GM18498 (cell line): Measurements from ENCODE around the gene ZNF764.
"Not testable (repeated sequence)": the region's sequence is repeated elsewhere in the genome, so short reads cannot be mapped to it uniquely, and the experiment has no call there.

Experiments used
- ATAC-seq: cut with Tn5 transposase; IDR thresholded peaks from one replicate; pipeline ENCODE4 v1.9.1; 2021; ENCODE audit warnings: mild to moderate bottlenecking, moderate library complexity; ENCODE audit not compliant: unreplicated experiment

The ZNF764 gene

DNA sequence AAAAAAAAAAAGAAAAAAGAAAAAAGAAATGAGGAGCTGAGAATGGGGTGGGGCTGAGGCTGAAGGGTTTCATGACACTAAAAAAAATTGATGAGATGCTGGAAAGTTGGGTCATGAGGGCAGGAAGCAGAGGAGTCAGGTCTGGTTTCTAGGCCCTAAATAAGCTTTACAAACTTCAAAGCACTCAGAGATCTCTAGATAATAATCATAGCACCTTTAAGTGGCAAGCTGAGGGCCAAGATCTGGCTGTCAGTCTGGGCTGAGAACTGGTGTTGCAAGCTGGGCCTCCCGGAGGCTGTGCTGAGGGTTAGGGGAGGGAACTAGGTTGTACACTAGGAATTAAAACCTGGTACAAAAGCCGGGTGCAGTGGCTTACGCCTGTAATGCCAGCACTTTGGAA, 6.4 kb downstream of the ZNF764 start:
- ATAC-seq = no peak

DNA sequence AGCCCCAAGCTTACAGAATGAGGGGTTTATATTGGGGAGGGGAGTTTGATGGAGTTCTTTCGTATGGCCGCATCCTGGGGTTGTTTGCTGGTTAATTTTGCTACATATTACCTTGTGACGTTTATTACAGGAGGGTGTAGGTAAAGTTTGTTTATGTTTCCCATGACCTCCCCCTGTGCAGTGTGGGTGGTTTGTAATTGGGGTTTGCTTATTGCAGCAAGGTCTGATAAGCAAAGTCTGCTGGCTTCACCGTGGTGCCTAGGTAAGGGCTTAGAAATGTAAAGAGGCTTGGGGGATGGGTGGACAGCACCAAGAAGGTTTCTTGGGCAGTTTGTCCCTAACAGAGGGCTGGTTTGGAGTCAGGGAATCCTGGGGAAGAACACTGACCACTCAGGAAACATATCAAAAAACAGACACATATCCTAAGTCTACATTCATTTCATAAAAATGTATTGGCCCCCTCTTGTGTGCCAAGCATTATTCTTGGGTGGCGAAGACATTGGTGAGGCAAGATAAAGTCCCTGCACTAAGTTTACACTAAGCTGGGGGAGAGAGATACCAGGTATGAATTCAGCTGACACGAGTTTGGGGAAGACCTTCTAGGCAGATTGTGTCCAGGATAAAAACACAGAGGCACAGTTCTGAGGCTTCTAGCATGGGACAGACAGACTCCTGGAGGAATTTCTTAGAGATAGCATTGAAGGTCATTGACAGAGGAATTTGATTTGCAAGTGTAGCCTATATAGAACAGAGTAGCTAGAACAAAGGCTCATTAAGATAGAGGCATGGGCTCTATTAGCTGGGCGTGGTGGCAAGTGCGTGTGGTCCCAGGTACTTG, 9.5 kb downstream of the ZNF764 start:
- ATAC-seq = no peak

DNA sequence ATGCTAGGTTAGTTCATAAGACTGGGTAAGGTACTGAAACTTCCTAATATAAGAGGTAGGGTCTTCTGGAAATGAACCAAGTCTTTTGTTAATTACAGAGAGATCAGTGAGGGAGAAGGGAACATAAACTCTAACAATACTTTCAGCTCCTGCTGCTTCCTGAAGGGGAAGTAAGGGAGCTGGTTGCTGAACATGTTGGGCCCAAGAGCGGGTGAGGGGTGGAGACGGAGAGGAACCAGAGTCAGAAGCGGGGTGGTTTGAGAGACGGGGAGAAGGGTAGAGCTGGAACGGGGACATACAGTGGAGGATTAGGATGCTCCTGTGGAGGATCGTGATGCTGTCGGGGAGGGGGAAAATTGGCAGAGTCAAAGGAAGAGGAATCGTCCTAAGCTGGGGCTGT, 12.1 kb downstream of the ZNF764 start:
- ATAC-seq = no peak

DNA sequence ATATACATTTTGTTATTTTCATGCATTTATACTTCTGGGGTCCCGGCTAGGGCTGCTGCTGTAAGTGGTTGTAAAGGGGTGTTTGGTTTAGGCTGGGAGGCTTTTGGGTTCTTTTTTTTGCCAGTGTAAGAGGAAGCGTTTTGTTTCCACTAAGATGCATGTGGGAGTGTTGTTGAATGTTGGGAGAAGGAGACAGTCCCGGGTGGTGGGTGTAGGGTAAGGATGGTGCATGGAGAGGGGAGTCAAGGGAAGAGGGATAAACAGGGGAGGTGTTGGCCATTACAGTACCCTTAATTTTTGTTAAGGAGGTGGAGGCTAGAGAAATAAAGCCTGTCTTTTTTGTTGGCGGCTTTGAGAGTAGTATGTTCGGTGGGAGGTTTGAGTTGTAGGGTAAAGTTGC, 15.1 kb downstream of the ZNF764 start:
- ATAC-seq = no peak

DNA sequence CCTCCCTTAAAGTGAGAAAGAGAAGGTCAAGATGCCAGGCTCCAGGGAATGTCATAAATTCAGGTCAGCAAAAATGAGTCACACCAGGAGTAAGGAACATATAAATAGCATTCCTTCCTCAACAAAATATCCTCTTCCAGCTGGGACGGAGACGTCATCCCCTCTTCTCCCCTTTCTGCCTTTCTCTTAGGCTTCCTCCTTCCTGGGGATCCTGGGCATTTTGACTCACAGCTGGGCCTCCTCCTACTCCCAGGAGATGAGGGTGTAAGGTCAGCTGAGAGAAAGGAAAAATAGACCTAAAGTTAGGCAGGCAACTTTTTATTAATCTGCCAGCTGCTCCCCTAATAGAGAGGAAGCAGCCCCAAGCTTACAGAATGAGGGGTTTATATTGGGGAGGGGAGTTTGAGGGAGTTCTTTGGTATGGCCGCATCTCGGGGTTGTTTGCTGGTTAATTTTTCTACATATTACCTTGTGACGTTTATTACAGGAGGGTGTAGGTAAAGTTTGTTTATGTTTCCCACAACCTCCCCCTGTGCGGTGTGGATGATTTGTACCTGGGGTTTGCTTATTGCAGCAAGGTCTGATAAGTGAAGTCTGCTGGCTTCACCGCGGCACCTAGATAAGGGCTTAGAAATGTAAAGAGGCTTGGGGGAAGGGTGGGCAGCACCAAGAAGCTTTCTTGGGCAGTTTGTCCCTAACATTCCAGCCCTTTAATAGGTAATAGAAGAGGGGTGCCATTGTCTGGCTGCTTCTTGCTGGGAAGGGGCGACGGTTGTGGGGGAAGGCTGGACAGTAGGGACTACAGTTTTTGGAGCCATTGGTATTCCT, 16.5 kb downstream of the ZNF764 start:
- no peak for ATAC-seq

DNA sequence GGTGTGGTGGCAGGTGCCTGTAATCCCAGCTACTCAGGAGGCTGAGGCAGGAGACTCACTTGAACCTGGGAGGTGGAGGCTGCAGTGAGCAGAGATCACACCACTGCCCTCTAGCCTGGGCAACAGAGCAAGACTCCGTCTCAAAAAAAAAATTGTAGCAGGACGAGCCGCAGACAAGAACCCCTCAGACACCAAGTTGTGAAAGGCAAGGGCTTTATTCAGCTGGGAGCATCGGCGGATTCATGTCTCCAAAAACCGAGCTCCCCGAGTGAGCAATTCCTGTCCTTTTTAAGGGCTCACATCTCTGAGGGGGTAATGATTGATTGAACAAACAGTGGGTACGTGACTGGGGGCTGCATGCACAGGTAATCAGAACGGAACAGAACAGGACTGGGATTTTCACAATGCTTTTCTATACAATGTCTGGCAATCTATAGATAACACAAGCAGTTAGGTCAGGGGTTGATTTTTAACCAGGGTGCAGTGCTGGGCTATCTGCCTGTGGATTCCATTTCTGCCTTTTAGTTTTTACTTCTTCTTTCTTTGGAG, 17.2 kb downstream of the ZNF764 start:
- ATAC-seq = not testable (repeated sequence)

DNA sequence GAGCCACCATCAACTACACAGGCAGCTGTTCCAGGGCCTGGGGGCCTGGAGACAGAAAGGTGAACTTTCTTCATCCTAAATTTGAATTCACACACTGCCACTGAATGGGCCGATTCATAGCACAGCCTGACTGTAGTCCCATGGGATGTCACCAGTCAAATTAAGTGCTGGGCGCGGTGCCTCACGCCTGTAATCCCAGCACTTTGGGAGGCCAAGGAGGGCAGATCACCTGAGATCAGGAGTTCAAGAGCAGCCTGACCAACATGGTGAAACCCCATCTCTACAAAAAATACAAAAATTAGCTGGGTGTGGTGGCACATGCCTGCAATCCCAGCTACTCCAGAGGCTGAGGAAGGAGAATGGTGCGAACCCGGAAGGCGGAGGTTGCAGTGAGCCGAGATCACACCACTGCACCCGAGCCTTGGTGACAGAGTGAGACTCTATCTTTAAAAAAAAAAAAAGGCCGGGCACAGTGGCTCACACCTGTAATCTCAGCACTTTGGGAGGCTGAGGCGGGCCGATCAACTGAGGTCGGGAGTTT, 18.1 kb downstream of the ZNF764 start:
- not testable (repeated sequence) for ATAC-seq

DNA sequence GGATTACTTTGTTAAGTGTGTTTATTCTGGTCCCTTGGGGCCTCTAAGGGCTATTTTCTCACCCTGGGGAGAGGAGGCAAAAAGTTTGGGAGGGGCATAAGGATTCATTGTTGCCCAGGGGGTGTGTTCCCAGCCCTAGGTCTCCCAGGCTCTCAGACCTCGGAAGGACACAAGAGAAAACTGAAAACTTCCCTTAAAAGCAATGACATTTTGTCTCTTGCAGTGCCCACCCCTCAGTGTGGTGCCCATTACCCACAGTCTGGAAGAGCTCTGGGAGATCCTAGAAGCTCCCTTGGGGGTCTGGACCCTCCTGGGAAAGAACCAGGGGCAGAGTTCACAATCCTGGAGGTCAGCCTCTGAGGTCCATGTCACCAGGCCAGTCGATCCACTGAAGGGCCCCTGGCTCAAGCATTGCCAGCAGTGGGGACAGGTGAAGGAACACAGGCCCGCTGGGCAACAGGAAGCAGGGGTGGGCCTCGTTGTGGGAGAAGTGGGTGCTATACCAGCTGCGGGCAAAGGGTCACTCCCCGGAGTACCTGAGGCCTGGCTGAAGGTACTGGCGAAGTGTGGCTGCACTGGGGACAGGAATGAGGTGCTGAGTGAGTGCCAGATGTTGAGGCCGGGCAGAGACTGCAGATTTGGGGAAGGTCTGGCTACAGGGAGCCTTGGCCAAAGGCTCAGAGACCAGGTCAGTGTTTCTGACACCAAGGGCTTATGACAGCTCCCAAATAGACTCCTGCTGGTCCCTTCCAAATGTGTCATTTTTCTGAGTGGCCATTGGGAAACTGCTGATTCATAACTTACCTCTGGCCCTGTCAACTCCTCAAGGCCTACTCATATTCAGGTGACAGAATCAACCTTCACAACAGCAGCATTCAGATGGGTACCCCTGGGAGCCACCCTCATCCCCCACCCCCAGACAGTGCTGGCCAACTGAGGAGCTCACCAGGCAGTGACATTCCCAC, 18.9 kb downstream of the ZNF764 start:
- ATAC-seq = no peak

DNA sequence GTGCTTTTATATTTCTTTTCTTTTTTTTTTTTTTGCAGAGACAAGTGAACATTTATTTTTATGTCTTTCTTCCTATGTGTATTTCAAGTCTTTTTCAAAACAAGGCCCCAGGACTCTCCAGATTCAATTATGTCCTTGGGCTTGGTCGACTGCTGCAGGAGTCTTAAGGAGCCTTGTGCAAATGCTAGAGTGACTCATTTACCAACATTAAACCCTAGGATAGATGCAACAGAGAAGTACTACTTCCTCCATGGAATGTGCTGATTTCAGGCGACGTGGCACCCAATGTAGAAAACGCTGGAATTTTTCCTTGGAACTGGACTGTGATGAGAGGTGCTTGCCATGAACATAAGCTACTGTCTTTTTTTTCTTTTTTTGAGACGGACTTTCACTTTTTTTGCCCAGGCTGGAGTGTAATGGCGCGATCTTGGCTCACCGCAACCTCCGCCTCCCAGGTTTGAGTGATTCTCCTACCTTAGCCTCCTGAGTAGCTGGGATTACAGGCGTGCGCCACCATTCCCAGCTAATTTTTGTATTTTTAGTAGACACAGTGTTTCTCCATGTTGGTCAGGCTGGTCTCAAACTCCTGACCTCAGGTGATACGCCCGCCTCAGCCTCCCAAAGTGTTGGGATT, 21.7 kb downstream of the ZNF764 start:
- ATAC-seq = not testable (repeated sequence)

DNA sequence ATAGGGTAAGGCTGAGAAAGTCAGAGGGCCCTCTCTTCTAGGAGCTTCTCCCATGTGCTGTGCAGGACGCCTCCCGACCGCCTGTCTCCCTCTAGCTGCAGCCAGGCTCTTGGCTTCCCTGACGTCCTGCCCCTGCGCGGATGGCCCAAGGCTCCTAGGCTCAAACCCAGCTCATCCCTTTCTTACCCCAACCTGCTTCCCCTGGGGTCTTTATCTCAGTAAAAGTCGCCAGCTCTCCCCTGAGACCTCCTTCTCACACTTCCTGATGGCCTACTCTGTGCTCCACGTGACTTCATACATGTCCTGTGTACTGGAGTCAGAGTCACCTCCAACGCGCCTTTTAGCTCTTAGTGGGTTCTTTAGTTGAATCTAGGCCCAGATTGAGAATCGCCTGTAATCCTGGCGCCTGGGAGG, 22.4 kb downstream of the ZNF764 start:
- peak; percentile 49 for ATAC-seq

DNA sequence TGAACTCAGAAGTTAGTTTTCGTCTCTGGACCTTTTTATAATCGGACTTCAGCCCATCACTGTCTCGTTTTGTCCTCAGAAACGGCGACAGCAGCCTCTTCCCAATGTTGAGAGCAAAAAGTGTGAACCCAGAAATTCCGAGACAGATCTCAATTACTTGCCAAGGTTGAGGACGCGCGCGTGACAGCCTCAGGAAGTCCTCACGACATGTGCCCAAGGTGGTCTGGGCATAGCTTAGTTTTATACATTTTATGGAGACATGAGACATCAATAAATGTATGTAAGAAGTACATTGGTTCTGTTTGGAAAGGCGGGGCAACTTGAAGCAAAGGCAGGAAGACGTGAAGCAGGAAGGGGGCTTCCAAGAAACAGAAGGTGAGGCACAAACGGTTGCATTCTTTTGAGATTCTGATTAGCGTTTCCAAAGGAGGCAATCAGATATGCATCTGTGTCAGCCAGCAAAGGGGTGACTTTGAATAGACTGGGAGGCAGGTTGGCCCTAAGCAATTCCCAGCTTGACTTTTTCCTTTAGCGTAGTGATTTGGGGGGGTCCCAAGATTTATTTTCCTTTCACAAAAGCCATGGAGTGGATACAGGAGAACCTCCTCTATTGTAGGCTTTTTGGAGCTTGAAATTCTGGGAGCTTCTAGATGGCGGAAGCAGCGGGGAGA, 22.9 kb downstream of the ZNF764 start:
- ATAC-seq = peak; percentile 24

DNA sequence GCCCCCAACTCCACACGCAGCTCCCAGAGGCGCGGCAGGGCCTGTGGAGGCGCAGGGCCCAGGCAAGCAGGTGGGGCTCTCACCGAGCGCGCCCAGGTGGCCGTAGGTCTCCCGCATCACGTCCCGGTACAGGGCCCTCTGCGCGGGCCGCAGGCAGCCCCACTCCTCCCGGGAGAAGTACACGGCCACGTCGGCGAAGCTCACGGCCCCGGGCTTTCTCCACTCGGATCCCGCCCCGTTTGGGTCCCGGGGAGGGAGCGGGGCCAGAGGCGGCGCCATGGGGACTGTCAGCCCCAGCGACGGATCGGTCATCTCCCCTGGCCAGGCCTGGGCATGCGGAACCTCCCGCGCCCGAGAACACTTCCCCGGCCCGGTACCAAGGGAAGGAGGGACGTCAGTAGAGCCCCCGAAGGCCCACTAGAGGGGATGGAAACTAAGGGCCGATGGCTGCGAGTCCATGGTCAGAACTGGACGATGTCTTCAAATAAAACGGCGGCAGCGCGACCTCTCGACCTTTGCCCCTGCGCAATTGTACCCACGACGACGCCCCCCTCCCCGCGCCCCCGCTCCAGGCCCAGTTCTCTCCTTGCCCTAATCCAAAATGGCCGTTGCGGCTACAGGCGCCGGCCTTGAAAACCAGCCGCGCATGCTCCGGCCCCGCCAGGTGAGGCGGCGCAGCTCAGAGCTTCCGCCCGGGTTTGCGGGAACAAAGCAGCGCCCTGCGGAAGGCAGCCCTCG, 23.6 kb downstream of the ZNF764 start, which contains the start of gene ZNF747:
ZNF747 (minus strand) TSS at position 491 of the 738 bp plus-strand sequence; CDS start at position 312, 179 bp downstream.
- ATAC-seq = peak; percentile 61

DNA sequence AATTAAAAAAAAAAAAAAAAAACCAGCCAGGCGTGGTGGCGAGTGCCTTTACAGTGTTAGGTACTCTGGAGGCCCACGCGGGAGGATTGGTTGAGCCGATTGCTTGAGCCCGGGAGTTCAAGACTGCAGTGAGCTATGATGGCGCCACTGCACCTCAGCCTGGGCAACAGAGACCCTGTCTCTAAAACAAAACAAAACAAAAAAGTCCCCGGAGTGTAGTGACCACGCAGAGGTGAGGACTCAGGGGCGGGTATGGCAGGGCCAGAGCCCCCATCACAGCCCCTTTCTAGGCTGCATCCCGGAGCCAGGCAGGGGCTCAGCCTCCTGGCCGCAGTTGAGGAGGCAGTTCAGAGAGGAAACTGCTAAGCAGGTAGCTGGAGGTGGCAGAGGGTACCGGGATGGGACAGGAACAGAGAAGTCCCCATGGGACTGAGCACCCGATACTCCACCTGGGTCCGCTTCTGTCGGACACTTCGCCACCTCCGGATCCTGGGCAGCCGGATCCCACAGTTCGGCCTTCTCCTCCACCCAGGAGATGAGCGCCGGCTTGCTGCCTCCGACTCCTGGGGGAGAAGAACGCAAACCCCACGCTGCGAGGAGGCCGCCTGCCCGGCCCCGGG, 24.3 kb downstream of the ZNF764 start:
- peak; percentile 15 for ATAC-seq

DNA sequence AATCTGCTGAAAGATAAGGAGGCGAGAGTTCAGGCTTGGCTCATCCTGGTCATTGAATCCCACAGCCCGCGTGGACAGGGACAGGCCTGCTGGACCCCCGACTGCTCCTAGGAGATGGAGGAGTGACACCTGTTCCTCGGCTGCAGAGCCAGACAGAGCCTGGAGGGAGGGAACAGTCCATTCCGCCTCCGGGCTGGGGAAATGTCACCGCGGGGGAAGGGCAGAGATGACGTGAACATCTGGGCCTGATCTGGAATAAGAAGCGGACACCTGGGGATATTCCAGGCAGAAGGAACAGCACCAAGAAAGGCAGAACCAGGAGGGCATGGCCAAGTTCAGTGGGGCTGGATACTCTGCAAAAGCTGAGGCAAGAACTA, 25.0 kb downstream of the ZNF764 start:
- ATAC-seq = no peak

DNA sequence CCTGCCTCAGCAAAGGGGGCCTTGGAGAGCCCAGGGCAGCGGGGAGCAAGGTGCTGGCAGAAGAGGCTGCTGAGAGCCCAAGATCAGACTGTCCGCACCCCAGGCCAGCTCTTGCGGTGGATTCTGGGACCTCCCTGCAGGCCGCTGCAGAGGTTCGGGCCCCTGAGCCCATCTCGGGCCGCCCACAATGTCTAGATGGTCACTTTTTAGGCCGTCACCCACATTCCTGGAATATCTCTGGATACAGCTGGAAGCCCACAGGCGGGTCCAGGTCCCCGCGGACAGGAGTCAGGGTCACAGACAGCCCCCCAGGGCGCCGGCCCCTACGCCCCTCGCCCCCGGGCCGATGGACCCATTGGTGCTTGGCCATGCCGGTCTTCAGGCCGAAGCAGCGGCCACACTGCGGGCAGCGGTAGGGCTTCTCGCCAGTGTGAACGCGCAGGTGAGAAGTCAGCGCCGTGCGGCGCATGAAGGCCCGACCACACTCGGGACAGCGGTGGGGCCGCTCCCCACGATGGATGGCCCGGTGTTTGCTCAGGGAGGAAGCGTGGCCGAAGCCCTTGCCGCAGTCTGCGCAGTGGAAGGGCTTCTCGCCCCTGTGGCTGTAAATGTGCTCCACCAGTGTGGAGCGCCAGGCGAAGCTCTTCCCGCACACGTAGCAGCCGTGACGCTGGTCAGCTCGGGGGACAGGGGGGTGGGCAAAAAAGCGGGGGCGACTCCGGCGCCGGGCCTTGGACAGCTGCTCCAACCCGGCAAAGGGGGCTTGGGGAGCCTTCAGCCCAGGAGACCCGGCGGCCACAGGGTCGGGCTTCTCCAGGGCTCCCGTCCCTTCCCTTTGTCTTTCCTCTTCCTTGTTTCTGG, 25.7 kb downstream of the ZNF764 start:
- ATAC-seq = no peak

DNA sequence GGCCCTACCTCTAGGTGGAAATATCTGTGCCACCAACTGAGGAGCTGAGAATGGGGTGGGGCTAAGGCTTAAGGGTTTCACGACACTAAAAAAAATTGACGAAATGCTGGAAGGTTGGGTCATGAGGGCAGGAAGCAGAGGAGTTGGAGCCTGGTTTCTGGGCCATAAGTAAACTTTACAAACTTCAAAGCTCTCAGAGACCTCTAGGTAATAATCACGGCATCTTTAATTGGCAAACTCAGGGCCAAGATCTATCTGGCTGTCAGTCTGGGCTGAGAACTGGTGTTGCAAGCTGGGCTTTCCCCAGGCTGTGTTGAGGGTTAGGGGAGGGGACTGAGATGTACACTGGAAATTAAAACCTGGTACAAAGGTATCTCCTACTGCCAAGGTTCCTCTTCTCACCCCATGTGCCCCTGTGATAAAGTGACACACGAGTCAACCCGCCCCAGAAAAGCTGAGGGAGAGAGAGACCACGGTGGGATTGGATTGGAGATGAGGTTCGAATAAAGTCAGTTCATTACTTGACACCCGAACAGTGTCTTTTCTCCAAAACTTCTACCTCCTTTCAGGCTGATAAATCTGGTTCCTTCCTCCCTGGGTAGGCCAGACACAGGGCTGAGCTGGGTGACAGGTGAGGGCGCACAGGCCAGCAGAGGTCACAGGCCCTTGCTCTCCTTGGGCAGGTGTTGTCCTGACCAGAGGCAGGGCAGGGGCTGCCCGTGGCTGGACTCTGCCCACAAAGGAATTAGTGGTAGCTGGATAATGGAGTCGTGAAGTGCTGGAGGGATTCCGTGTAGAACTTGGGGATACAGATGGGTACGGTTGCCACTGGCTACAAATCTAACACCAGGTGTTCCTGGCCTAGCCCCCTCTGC, 27.8 kb downstream of the ZNF764 start:
- no peak for ATAC-seq
